WTC11 (cell line): ENCODE results near the gene UROC1.

Experiments
- ATF1 ChIP-seq: sonication (generic); formaldehyde crosslinking; IDR thresholded peaks from 2 replicates; pipeline ENCODE4 v1.8.1; 2023; ENCODE audit warnings: mild to moderate bottlenecking, moderate library complexity, missing genetic modification reagents
- ATF2 ChIP-seq: sonication (generic); formaldehyde crosslinking; IDR thresholded peaks from 2 replicates; pipeline ENCODE4 v1.8.1; 2022; ENCODE audit warnings: low read depth, missing genetic modification reagents, borderline replicate concordance
- CTCF ChIP-seq: fragments of 200-600 bp; IDR thresholded peaks from 2 replicates; pipeline ENCODE4 v1.8.0; 2022; ENCODE audit warnings: antibody characterized with exemption
- FOXJ3 ChIP-seq: sonication (generic); formaldehyde crosslinking; IDR thresholded peaks from 2 replicates; pipeline ENCODE4 v1.9.0; 2021; ENCODE audit warnings: missing genetic modification reagents, mild to moderate bottlenecking, borderline replicate concordance
- FOXP1 ChIP-seq: sonication (generic); formaldehyde crosslinking; IDR thresholded peaks from 2 replicates; pipeline ENCODE4 v1.8.0; 2022; ENCODE audit warnings: missing genetic modification reagents, mild to moderate bottlenecking, moderate library complexity, borderline replicate concordance
- JUN ChIP-seq: sonication (generic); formaldehyde crosslinking; IDR thresholded peaks from 2 replicates; pipeline ENCODE4 v1.8.0; 2023; ENCODE audit warnings: mild to moderate bottlenecking, missing genetic modification reagents
- MAX ChIP-seq: sonication (generic); formaldehyde crosslinking; IDR thresholded peaks from 2 replicates; pipeline ENCODE4 v1.8.0; 2022; ENCODE audit warnings: mild to moderate bottlenecking, missing genetic modification reagents
- NFYB ChIP-seq: sonication (generic); formaldehyde crosslinking; conservative IDR thresholded peaks from 2 replicates; pipeline ENCODE4 v1.8.0; 2022; ENCODE audit warnings: low read depth, missing genetic modification reagents
- TEAD1 ChIP-seq: sonication (generic); formaldehyde crosslinking; IDR thresholded peaks from 2 replicates; pipeline ENCODE4 v1.8.0; 2022; ENCODE audit warnings: mild to moderate bottlenecking, missing genetic modification reagents
- TF ChIP-seq, protein P1 (sequence below): sonication (generic); formaldehyde crosslinking; conservative IDR thresholded peaks from 2 replicates; pipeline ENCODE4 v1.8.1; 2022; ENCODE audit warnings: mild to moderate bottlenecking, missing genetic modification reagents

- TF ChIP-seq CTCF, result no peak
- no peak for TF ChIP-seq FOXJ3 (CRISPR knock-in tag)
- TF ChIP-seq ATF2 (CRISPR knock-in tag), result no peak
- no peak for TF ChIP-seq TEAD1 (CRISPR knock-in tag)
- TF ChIP-seq MAX (CRISPR knock-in tag), result no peak
- no peak for TF ChIP-seq ATF1
- TF ChIP-seq, protein P1, sequence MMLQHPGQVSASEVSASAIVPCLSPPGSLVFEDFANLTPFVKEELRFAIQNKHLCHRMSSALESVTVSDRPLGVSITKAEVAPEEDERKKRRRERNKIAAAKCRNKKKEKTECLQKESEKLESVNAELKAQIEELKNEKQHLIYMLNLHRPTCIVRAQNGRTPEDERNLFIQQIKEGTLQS (CRISPR knock-in tag), result no peak
- TF ChIP-seq FOXP1, result no peak
- TF ChIP-seq NFYB (CRISPR knock-in tag), result no peak
- TF ChIP-seq JUN (CRISPR knock-in tag), result no peak
Observed at GRCh38 chr3:126500016-126500415, 17.6 kb downstream of the UROC1 start.
